Liver (tissue), 9 donors: ENCODE results near the gene SORCS2. TPM values are rescaled to one million over a fixed set of nuclear protein-coding genes. Genes with fewer than 3 reads are reported as not detected.

Source experiments
- DNase-seq: peaks from one replicate; pipeline ENCODE4 v3.0.0-alpha.2; 2017; ENCODE audit warnings: low spot score
- H3K27ac ChIP-seq, 2 donors: one replicate each; pipeline ENCODE4 v1.7.0; 2013; ENCODE audit warnings: inconsistent platforms in 2 of 2, low read length in 2 of 2, control low read depth in 1 of 2, low read depth in 1 of 2, mild to moderate bottlenecking in 1 of 2
- H3K27me3 ChIP-seq, 4 donors: one replicate each; pipeline versions ENCODE4 v1.6.1 to v1.7.0; 2013; ENCODE audit warnings: low read length in 3 of 4, inconsistent platforms in 1 of 4, mild to moderate bottlenecking in 1 of 4, moderate library complexity in 1 of 4; ENCODE audit not compliant: control insufficient read depth in 4 of 4, insufficient read depth in 4 of 4
- H3K36me3 ChIP-seq, 4 donors: one replicate each; pipeline versions ENCODE4 v1.6.1 to v1.7.0; 2013; ENCODE audit warnings: low read length in 3 of 4, mild to moderate bottlenecking in 3 of 4, low read depth in 1 of 4, moderate library complexity in 1 of 4; ENCODE audit not compliant: control insufficient read depth in 4 of 4, insufficient read depth in 3 of 4
- H3K4me1 ChIP-seq, 4 donors: one replicate each; pipeline versions ENCODE4 v1.6.1 to v1.7.0; 2013; ENCODE audit warnings: low read length in 3 of 4, mild to moderate bottlenecking in 3 of 4, moderate library complexity in 1 of 4; ENCODE audit not compliant: control insufficient read depth in 4 of 4, insufficient read depth in 4 of 4
- H3K4me3 ChIP-seq, 3 donors: one replicate each; pipeline versions ENCODE4 v1.6.1 to v1.7.0; 2013; ENCODE audit warnings: low read length in 3 of 3, control low read depth in 1 of 3, low read depth in 1 of 3, mild to moderate bottlenecking in 1 of 3
- H3K9ac ChIP-seq, 2 donors: one replicate each; pipeline ENCODE4 v1.7.0; 2013; ENCODE audit warnings: low read length in 2 of 2, mild to moderate bottlenecking in 2 of 2, moderate library complexity in 2 of 2, control low read depth in 1 of 2, low read depth in 1 of 2
- H3K9me3 ChIP-seq, 4 donors: one replicate each; pipeline versions ENCODE4 v1.6.1 to v1.7.0; 2013; ENCODE audit warnings: low read length in 3 of 4; ENCODE audit not compliant: control insufficient read depth in 4 of 4
- EGR1 ChIP-seq, 2 donors: IDR thresholded peaks; 2 replicates each; pipeline ENCODE4 v1.6.1; 2016 to 2018; ENCODE audit warnings: antibody characterized with exemption in 2 of 2, low read depth in 2 of 2
- FOXA1 ChIP-seq: IDR thresholded peaks from 2 replicates; pipeline ENCODE4 v1.6.1; 2016; ENCODE audit warnings: antibody characterized with exemption
- FOXA2 ChIP-seq: IDR thresholded peaks from 2 replicates; pipeline ENCODE4 v1.6.1; 2016; ENCODE audit warnings: antibody characterized with exemption
- GABPA ChIP-seq, 2 donors: IDR thresholded peaks in 1 of 2; conservative IDR thresholded peaks in 1 of 2; 2 replicates each; pipeline ENCODE4 v1.6.1; 2016; ENCODE audit warnings: antibody characterized with exemption in 2 of 2, mild to moderate bottlenecking in 1 of 2, moderate library complexity in 1 of 2
- HNF4A ChIP-seq, 2 donors: conservative IDR thresholded peaks; 2 replicates each; pipeline ENCODE4 v1.6.1; 2016; ENCODE audit warnings: antibody characterized with exemption in 2 of 2, mild to moderate bottlenecking in 2 of 2
- HNF4G ChIP-seq: IDR thresholded peaks from 2 replicates; pipeline ENCODE4 v1.6.1; 2016; ENCODE audit warnings: antibody characterized with exemption
- JUND ChIP-seq, 2 donors: IDR thresholded peaks; 2 replicates each; pipeline ENCODE4 v1.6.1; 2016; ENCODE audit warnings: antibody characterized with exemption in 2 of 2
- MAX ChIP-seq: IDR thresholded peaks from 2 replicates; pipeline ENCODE4 v1.6.1; 2016; ENCODE audit warnings: antibody characterized with exemption
- NR2F2 ChIP-seq: IDR thresholded peaks from 2 replicates; pipeline ENCODE4 v1.6.1; 2016; ENCODE audit warnings: antibody characterized with exemption
- RAD21 ChIP-seq, 2 donors: IDR thresholded peaks; 2 replicates each; pipeline ENCODE4 v1.6.1; 2016; ENCODE audit warnings: antibody characterized with exemption in 2 of 2, mild to moderate bottlenecking in 2 of 2
- RXRA ChIP-seq, 2 donors: IDR thresholded peaks; 2 replicates each; pipeline ENCODE4 v1.6.1; 2017 to 2018; ENCODE audit warnings: antibody characterized with exemption in 2 of 2, mild to moderate bottlenecking in 1 of 2
- SP1 ChIP-seq: IDR thresholded peaks from 2 replicates; pipeline ENCODE4 v1.6.1; 2018; ENCODE audit warnings: antibody characterized with exemption, mild to moderate bottlenecking
- TAF1 ChIP-seq: conservative IDR thresholded peaks from 2 replicates; pipeline ENCODE4 v1.6.1; 2016; ENCODE audit warnings: antibody characterized with exemption, mild to moderate bottlenecking
- YY1 ChIP-seq: IDR thresholded peaks from 2 replicates; pipeline ENCODE4 v1.6.1; 2016; ENCODE audit warnings: antibody characterized with exemption, mild to moderate bottlenecking
- ZBTB33 ChIP-seq: IDR thresholded peaks from 2 replicates; pipeline ENCODE4 v1.6.1; 2016; ENCODE audit warnings: antibody characterized with exemption
- WGBS: extraction: QIAGEN DNeasy Blood & Tissue Kit; methylation state at CpG from one replicate; pipeline ENCODE4 v1.1.7; 2013; 5-methylcytosine and 5-hydroxymethylcytosine counted together
- polyA plus RNA-seq, 2 donors: library from polyadenylated mRNA; stranded (reverse) in 1 of 2; unstranded in 1 of 2; fragments of 200-250 nt in 1 of 2; fragments of >200 nt in 1 of 2; fragmentation: Nextera tagmentation in 1 of 2; extraction: Ambion mirVana in 1 of 2; gene quantifications; one replicate each; pipeline versions ENCODE4 v1.2.1 to v1.2.3, GENCODE V29; 2013 to 2015
- total RNA-seq, 2 donors: library from RNA; depleted of rRNA; stranded (reverse); fragments of >200 nt; gene quantifications; one replicate each; pipeline ENCODE4 v1.2.3, GENCODE V29; 2014
- TF ChIP-seq, protein P1 (sequence below): IDR thresholded peaks from 2 replicates; pipeline ENCODE4 v1.6.1; 2016; ENCODE audit warnings: antibody characterized with exemption, mild to moderate bottlenecking
- TF ChIP-seq, protein P2 (sequence below): IDR thresholded peaks from 2 replicates; pipeline ENCODE4 v1.6.1; 2016; ENCODE audit warnings: antibody characterized with exemption
- TF ChIP-seq, protein P3 (sequence below): fragments of 150-350 bp; IDR thresholded peaks from 2 replicates; pipeline ENCODE4 v1.5.1; 2017; ENCODE audit warnings: improper control_type of control experiment, low read depth, low read length; ENCODE audit not compliant: missing input control
- donor health status: healthy.
- donor health status: healthy.
- donor health status: healthy.
- donor health status: healthy.
- donor health status: healthy.

SORCS2 gene
- total and polyA plus RNA-seq, 4 donors, result 0.10 to 1.4 (median 0.92) TPM

DNA sequence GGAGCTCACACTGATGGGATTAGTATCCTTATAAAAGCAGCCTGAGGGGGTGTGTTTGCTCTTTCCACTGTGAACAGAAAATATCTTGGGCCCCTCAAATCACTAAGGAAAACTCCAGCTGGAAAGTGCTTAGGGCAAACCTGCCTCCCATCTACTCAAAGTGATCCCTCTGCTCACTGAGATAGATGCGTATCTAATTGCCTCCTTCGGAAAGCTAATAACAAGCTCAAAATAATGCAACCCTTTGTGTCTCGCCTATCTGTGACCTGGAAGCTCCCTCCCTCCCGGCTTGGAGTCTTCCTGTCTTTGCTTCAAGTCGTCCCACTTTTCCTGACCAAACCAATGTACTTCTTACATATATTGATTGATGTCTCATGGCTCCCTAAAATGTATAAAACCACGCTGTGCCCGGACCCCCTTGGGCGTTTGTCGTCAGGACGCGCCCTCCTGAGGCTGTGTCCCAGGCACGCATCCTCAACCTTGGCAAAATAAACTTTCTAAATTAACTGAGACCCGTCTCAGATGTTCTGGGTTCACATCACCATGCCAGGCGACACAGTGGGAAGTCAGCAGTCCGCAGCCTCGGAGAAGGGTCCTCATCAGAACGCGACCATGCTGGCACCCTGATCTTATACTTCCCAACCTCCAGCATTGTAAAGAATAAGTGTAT lies 34.1 kb upstream of the SORCS2 start:
- WGBS, result 93% methylated on average over 18 of the region's 18 CpGs
- no peak for DNase-seq
- Histone ChIP-seq H3K9me3 (no peaks in the 10 kb centered on the region), H3K4me3 (no peak overlapping the region), H3K9ac (no peak overlapping the region), H3K27ac (no peak overlapping the region), H3K4me1 (peaks cover 0 to 13% (median 8%) of the 10 kb centered on the region in 4 donors), H3K27me3 (no peaks in the 10 kb centered on the region), H3K36me3 (no peaks in the 10 kb centered on the region)
- TF ChIP-seq, protein P1, sequence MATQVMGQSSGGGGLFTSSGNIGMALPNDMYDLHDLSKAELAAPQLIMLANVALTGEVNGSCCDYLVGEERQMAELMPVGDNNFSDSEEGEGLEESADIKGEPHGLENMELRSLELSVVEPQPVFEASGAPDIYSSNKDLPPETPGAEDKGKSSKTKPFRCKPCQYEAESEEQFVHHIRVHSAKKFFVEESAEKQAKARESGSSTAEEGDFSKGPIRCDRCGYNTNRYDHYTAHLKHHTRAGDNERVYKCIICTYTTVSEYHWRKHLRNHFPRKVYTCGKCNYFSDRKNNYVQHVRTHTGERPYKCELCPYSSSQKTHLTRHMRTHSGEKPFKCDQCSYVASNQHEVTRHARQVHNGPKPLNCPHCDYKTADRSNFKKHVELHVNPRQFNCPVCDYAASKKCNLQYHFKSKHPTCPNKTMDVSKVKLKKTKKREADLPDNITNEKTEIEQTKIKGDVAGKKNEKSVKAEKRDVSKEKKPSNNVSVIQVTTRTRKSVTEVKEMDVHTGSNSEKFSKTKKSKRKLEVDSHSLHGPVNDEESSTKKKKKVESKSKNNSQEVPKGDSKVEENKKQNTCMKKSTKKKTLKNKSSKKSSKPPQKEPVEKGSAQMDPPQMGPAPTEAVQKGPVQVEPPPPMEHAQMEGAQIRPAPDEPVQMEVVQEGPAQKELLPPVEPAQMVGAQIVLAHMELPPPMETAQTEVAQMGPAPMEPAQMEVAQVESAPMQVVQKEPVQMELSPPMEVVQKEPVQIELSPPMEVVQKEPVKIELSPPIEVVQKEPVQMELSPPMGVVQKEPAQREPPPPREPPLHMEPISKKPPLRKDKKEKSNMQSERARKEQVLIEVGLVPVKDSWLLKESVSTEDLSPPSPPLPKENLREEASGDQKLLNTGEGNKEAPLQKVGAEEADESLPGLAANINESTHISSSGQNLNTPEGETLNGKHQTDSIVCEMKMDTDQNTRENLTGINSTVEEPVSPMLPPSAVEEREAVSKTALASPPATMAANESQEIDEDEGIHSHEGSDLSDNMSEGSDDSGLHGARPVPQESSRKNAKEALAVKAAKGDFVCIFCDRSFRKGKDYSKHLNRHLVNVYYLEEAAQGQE, result no peak
- TF ChIP-seq MAX (no peak), HNF4G (no peak), NR2F2 (no peak), GABPA (IDR thresholded peaks at IDR 0.05 in 1 of 2, conservative IDR thresholded peaks at IDR 0.05 in 1 of 2) (no peak), ZBTB33 (no peak), RAD21 (IDR thresholded peaks at IDR 0.05) (no peak), JUND (IDR thresholded peaks at IDR 0.05) (no peak)

DNA sequence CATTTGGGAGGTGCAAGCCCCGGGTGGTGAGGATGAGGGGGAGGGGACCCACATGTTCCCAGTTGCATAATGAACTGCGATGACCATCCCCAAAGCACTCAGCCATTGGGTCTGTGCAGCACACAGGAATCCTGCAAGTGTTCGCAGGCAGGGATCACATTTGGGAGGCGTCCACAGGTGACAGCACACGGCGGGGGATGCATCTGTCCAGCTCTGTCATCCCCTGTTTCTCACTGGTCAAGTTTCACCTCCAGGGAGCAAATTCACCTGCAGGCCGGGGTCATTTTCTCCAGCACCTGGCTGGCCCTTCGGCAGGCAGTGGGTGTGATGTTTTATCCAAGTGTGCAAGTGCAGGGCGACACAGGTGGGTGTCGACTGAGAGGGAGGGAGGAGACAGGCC lies 33.3 kb upstream of the SORCS2 start:
- Histone ChIP-seq H3K4me1 (peaks cover 0 to 13% (median 8%) of the 10 kb centered on the region in 4 donors), H3K27ac (no peak overlapping the region), H3K9me3 (no peaks in the 10 kb centered on the region), H3K36me3 (no peaks in the 10 kb centered on the region), H3K9ac (no peak overlapping the region), H3K27me3 (no peaks in the 10 kb centered on the region), H3K4me3 (no peak overlapping the region)
- no peak for TF ChIP-seq YY1
- no peak for TF ChIP-seq NR2F2
- TF ChIP-seq, protein P2, sequence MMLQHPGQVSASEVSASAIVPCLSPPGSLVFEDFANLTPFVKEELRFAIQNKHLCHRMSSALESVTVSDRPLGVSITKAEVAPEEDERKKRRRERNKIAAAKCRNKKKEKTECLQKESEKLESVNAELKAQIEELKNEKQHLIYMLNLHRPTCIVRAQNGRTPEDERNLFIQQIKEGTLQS, result no peak
- TF ChIP-seq EGR1 (IDR thresholded peaks at IDR 0.05; ENCODE audit: low read depth in 2 of 2), result no peak
- TF ChIP-seq GABPA (IDR thresholded peaks at IDR 0.05 in 1 of 2, conservative IDR thresholded peaks at IDR 0.05 in 1 of 2), result no peak
- no peak for TF ChIP-seq FOXA1
- no peak for TF ChIP-seq RAD21 (IDR thresholded peaks at IDR 0.05)
- TF ChIP-seq TAF1, result no peak
- TF ChIP-seq MAX, result no peak
- TF ChIP-seq SP1, result no peak
- no peak for TF ChIP-seq JUND (IDR thresholded peaks at IDR 0.05)
- TF ChIP-seq HNF4A (conservative IDR thresholded peaks at IDR 0.05), result no peak
- TF ChIP-seq, protein P3, sequence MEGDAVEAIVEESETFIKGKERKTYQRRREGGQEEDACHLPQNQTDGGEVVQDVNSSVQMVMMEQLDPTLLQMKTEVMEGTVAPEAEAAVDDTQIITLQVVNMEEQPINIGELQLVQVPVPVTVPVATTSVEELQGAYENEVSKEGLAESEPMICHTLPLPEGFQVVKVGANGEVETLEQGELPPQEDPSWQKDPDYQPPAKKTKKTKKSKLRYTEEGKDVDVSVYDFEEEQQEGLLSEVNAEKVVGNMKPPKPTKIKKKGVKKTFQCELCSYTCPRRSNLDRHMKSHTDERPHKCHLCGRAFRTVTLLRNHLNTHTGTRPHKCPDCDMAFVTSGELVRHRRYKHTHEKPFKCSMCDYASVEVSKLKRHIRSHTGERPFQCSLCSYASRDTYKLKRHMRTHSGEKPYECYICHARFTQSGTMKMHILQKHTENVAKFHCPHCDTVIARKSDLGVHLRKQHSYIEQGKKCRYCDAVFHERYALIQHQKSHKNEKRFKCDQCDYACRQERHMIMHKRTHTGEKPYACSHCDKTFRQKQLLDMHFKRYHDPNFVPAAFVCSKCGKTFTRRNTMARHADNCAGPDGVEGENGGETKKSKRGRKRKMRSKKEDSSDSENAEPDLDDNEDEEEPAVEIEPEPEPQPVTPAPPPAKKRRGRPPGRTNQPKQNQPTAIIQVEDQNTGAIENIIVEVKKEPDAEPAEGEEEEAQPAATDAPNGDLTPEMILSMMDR, result no peak
- no peak for TF ChIP-seq HNF4G
- TF ChIP-seq RXRA (IDR thresholded peaks at IDR 0.05), result no peak
- no peak for TF ChIP-seq FOXA2
- DNase-seq, result no peak
- 91% methylated on average over 10 of the region's 10 CpGs for WGBS
